Adipocyte (in vitro differentiated cells): ENCODE data around the gene PDPN.

Experiments used
- DNase-seq: peaks from one replicate; pipeline ENCODE4 v3.0.0-alpha.2; 2015; ENCODE audit warnings: low read depth
- H3K27me3 ChIP-seq: replicated peaks from 2 replicates; pipeline ENCODE4 v1.7.0; 2013; ENCODE audit warnings: mild to moderate bottlenecking, low read length, moderate library complexity; ENCODE audit not compliant: control insufficient read depth, insufficient read depth
- H3K36me3 ChIP-seq: 2 replicates; pipeline ENCODE4 v1.7.0; 2013; ENCODE audit warnings: low read length, mild to moderate bottlenecking, moderate library complexity; ENCODE audit not compliant: control insufficient read depth, insufficient read depth, severe bottlenecking
- H3K4me1 ChIP-seq: 2 replicates; pipeline ENCODE4 v1.7.0; 2013; ENCODE audit warnings: mild to moderate bottlenecking, low read length, moderate library complexity; ENCODE audit not compliant: control insufficient read depth, insufficient read depth
- H3K4me3 ChIP-seq: 2 replicates; pipeline ENCODE4 v1.7.0; 2013; ENCODE audit warnings: mild to moderate bottlenecking, low read length, moderate library complexity
- H3K9ac ChIP-seq: 2 replicates; pipeline ENCODE4 v1.7.0; 2013; ENCODE audit warnings: mild to moderate bottlenecking, low read length, moderate library complexity
- H3K9me3 ChIP-seq: 2 replicates; pipeline ENCODE4 v1.7.0; 2013; ENCODE audit warnings: mild to moderate bottlenecking, low read length, moderate library complexity; ENCODE audit not compliant: control insufficient read depth

The PDPN gene

GRCh38 chr1:13593511-13594131, 10.0 kb downstream of the PDPN start:
- Histone ChIP-seq H3K36me3 (no peaks in the 10 kb centered on the region), H3K9ac (peak overlapping the region; percentile 74), H3K27me3 (no peaks in the 10 kb centered on the region), H3K4me3 (peak overlapping the region; percentile 56), H3K9me3 (no peaks in the 10 kb centered on the region), H3K4me1 (peaks cover 19% of the 10 kb centered on the region)
- DNase-seq, result no peak

GRCh38 chr1:13595411-13595810, 11.8 kb downstream of the PDPN start:
- Histone ChIP-seq H3K4me1 (peaks cover 28% of the 10 kb centered on the region), H3K27me3 (no peaks in the 10 kb centered on the region), H3K4me3 (no peak overlapping the region), H3K9ac (no peak overlapping the region), H3K36me3 (no peaks in the 10 kb centered on the region), H3K9me3 (no peaks in the 10 kb centered on the region)
- DNase-seq, result no peak

- no peaks in the 10 kb centered on the region for H3K9me3 ChIP-seq
These were observed 13.5 kb downstream of the PDPN start for GRCh38 chr1:13597166-13597565.

GRCh38 chr1:13600762-13601453, 17.3 kb downstream of the PDPN start:
- H3K4me3 ChIP-seq, result no peak overlapping the region
- H3K9me3 ChIP-seq, result no peaks in the 10 kb centered on the region
- H3K9ac ChIP-seq, result no peak overlapping the region
- peaks cover 25% of the 10 kb centered on the region for H3K4me1 ChIP-seq
- DNase-seq, result no peak
- H3K27me3 ChIP-seq, result no peaks in the 10 kb centered on the region
- H3K36me3 ChIP-seq, result no peaks in the 10 kb centered on the region

More at GRCh38 chr1:13597166-13597565, 13.5 kb downstream of the PDPN start:
- no peak overlapping the region for H3K9ac ChIP-seq
- H3K27me3 ChIP-seq, result no peaks in the 10 kb centered on the region
- H3K4me3 ChIP-seq, result no peak overlapping the region
- H3K4me1 ChIP-seq, result peaks cover 31% of the 10 kb centered on the region
- DNase-seq, result no peak
- no peaks in the 10 kb centered on the region for H3K36me3 ChIP-seq

- H3K27me3 ChIP-seq, result no peaks in the 10 kb centered on the region
- DNase-seq, result no peak
- no peaks in the 10 kb centered on the region for H3K36me3 ChIP-seq
- H3K9me3 ChIP-seq, result no peaks in the 10 kb centered on the region
- H3K4me1 ChIP-seq, result peaks cover 25% of the 10 kb centered on the region
- H3K4me3 ChIP-seq, result no peak overlapping the region
- no peak overlapping the region for H3K9ac ChIP-seq
These were observed 20.5 kb downstream of the PDPN start for GRCh38 chr1:13604176-13604575.

GRCh38 chr1:13604721-13605120, 21.1 kb downstream of the PDPN start:
- Histone ChIP-seq H3K4me3 (no peak overlapping the region), H3K9me3 (no peaks in the 10 kb centered on the region), H3K9ac (no peak overlapping the region), H3K36me3 (no peaks in the 10 kb centered on the region), H3K27me3 (no peaks in the 10 kb centered on the region), H3K4me1 (peaks cover 21% of the 10 kb centered on the region)
- DNase-seq, result no peak

GRCh38 chr1:13605159-13605558, 21.5 kb downstream of the PDPN start:
- Histone ChIP-seq H3K9ac (no peak overlapping the region), H3K36me3 (no peaks in the 10 kb centered on the region), H3K4me3 (no peak overlapping the region), H3K4me1 (peaks cover 17% of the 10 kb centered on the region), H3K27me3 (no peaks in the 10 kb centered on the region), H3K9me3 (no peaks in the 10 kb centered on the region)
- DNase-seq, result no peak

- no peak overlapping the region for H3K4me3 ChIP-seq
- H3K9ac ChIP-seq, result no peak overlapping the region
- H3K36me3 ChIP-seq, result peaks cover 2% of the 10 kb centered on the region
- no peaks in the 10 kb centered on the region for H3K9me3 ChIP-seq
- H3K27me3 ChIP-seq, result no peaks in the 10 kb centered on the region
- H3K4me1 ChIP-seq, result peaks cover 12% of the 10 kb centered on the region
- no peak for DNase-seq
These were observed 23.4 kb downstream of the PDPN start for GRCh38 chr1:13607002-13607401.

- Histone ChIP-seq H3K36me3 (peaks cover 14% of the 10 kb centered on the region), H3K4me1 (peaks cover 21% of the 10 kb centered on the region), H3K9ac (no peak overlapping the region), H3K27me3 (no peaks in the 10 kb centered on the region), H3K4me3 (no peak overlapping the region), H3K9me3 (no peaks in the 10 kb centered on the region)
- DNase-seq, result no peak
These were observed 32.6 kb downstream of the PDPN start for GRCh38 chr1:13616234-13616633.

GRCh38 chr1:13617108-13617507, 33.5 kb downstream of the PDPN start:
- no peak for DNase-seq
- peaks cover 21% of the 10 kb centered on the region for H3K4me1 ChIP-seq
- H3K9ac ChIP-seq, result no peak overlapping the region
- H3K4me3 ChIP-seq, result no peak overlapping the region
- H3K27me3 ChIP-seq, result no peaks in the 10 kb centered on the region
- no peaks in the 10 kb centered on the region for H3K9me3 ChIP-seq
- peaks cover 13% of the 10 kb centered on the region for H3K36me3 ChIP-seq

GRCh38 chr1:13617773-13618172, 34.1 kb downstream of the PDPN start:
- Histone ChIP-seq H3K9me3 (no peaks in the 10 kb centered on the region), H3K9ac (no peak overlapping the region), H3K36me3 (peaks cover 13% of the 10 kb centered on the region), H3K4me3 (no peak overlapping the region), H3K27me3 (no peaks in the 10 kb centered on the region), H3K4me1 (peaks cover 21% of the 10 kb centered on the region)
- DNase-seq, result no peak
